Measurements from ENCODE around the gene CLDN24.

CLDN24 gene

GRCh38 chr4:183285886-183286285, 36.3 kb downstream of the CLDN24 start:
- H3K79me2 ChIP-seq (ENCODE audit: low read length), result no peaks in the 10 kb centered on the region
- no peaks in the 10 kb centered on the region for H3K4me1 ChIP-seq (ENCODE audit: low read length)
- no peak overlapping the region for H3K4me3 ChIP-seq (ENCODE audit: low read length)
- DNase-seq, result no peak
- TF ChIP-seq EZH2 (optimal IDR thresholded peaks at IDR 0.05; ENCODE audit: low read depth, low read length), result no peak
- TF ChIP-seq, protein P1, sequence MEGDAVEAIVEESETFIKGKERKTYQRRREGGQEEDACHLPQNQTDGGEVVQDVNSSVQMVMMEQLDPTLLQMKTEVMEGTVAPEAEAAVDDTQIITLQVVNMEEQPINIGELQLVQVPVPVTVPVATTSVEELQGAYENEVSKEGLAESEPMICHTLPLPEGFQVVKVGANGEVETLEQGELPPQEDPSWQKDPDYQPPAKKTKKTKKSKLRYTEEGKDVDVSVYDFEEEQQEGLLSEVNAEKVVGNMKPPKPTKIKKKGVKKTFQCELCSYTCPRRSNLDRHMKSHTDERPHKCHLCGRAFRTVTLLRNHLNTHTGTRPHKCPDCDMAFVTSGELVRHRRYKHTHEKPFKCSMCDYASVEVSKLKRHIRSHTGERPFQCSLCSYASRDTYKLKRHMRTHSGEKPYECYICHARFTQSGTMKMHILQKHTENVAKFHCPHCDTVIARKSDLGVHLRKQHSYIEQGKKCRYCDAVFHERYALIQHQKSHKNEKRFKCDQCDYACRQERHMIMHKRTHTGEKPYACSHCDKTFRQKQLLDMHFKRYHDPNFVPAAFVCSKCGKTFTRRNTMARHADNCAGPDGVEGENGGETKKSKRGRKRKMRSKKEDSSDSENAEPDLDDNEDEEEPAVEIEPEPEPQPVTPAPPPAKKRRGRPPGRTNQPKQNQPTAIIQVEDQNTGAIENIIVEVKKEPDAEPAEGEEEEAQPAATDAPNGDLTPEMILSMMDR (IDR thresholded peaks at IDR 0.05; ENCODE audit: low read length), result no peak
- no peak for TF ChIP-seq EZH2phosphoT487 (IDR thresholded peaks at IDR 0.05; ENCODE audit: low read length)
- no peaks in the 10 kb centered on the region for H4K20me1 ChIP-seq (ENCODE audit: insufficient read depth, low read length)
- no peaks in the 10 kb centered on the region for H3K9me3 ChIP-seq (replicated peaks; ENCODE audit: insufficient read depth, low read length)
- no peaks in the 10 kb centered on the region for H3F3A ChIP-seq (ENCODE audit: insufficient read depth, low read length)
- H3K36me3 ChIP-seq (replicated peaks; ENCODE audit: insufficient read depth, low read length), result no peaks in the 10 kb centered on the region
- H2AFZ ChIP-seq (ENCODE audit: low read length), result no peak overlapping the region
- no peaks in the 10 kb centered on the region for H3K9me2 ChIP-seq (replicated peaks; ENCODE audit: insufficient read depth, low read length)
- H3K9ac ChIP-seq (ENCODE audit: low read length), result no peak overlapping the region
- no peak overlapping the region for H3K27ac ChIP-seq (ENCODE audit: low read length)
- no peak overlapping the region for H3K4me2 ChIP-seq (ENCODE audit: low read depth, low read length)
- H3K27me3 ChIP-seq (replicated peaks; ENCODE audit: insufficient read depth, low read length), result no peaks in the 10 kb centered on the region

GRCh38 chr4:183284965-183285364, 37.3 kb downstream of the CLDN24 start:
- H2AFZ ChIP-seq (ENCODE audit: low read length), result no peak overlapping the region
- H3F3A ChIP-seq (ENCODE audit: insufficient read depth, low read length), result no peaks in the 10 kb centered on the region
- no peak overlapping the region for H3K4me3 ChIP-seq (ENCODE audit: low read length)
- no peaks in the 10 kb centered on the region for H3K36me3 ChIP-seq (replicated peaks; ENCODE audit: insufficient read depth, low read length)
- DNase-seq, result no peak
- H3K9ac ChIP-seq (ENCODE audit: low read length), result no peak overlapping the region
- no peak for TF ChIP-seq EZH2 (optimal IDR thresholded peaks at IDR 0.05; ENCODE audit: low read depth, low read length)
- TF ChIP-seq, protein P1 (IDR thresholded peaks at IDR 0.05; ENCODE audit: low read length), result no peak
- no peak for TF ChIP-seq EZH2phosphoT487 (IDR thresholded peaks at IDR 0.05; ENCODE audit: low read length)
- H4K20me1 ChIP-seq (ENCODE audit: insufficient read depth, low read length), result no peaks in the 10 kb centered on the region
- H3K27ac ChIP-seq (ENCODE audit: low read length), result no peak overlapping the region
- no peaks in the 10 kb centered on the region for H3K4me1 ChIP-seq (ENCODE audit: low read length)
- no peaks in the 10 kb centered on the region for H3K9me2 ChIP-seq (replicated peaks; ENCODE audit: insufficient read depth, low read length)
- no peaks in the 10 kb centered on the region for H3K79me2 ChIP-seq (ENCODE audit: low read length)
- H3K4me2 ChIP-seq (ENCODE audit: low read depth, low read length), result no peak overlapping the region
- no peaks in the 10 kb centered on the region for H3K9me3 ChIP-seq (replicated peaks; ENCODE audit: insufficient read depth, low read length)
- no peaks in the 10 kb centered on the region for H3K27me3 ChIP-seq (replicated peaks; ENCODE audit: insufficient read depth, low read length)

- Histone ChIP-seq H3K9me2 (replicated peaks; ENCODE audit: insufficient read depth, low read length) (no peaks in the 10 kb centered on the region), H3K27ac (ENCODE audit: low read length) (no peak overlapping the region), H3F3A (ENCODE audit: insufficient read depth, low read length) (no peaks in the 10 kb centered on the region), H3K9me3 (replicated peaks; ENCODE audit: insufficient read depth, low read length) (no peaks in the 10 kb centered on the region), H3K36me3 (replicated peaks; ENCODE audit: insufficient read depth, low read length) (no peaks in the 10 kb centered on the region), H3K79me2 (ENCODE audit: low read length) (no peaks in the 10 kb centered on the region), H2AFZ (ENCODE audit: low read length) (no peak overlapping the region), H3K27me3 (replicated peaks; ENCODE audit: insufficient read depth, low read length) (no peaks in the 10 kb centered on the region), H4K20me1 (ENCODE audit: insufficient read depth, low read length) (no peaks in the 10 kb centered on the region), H3K9ac (ENCODE audit: low read length) (no peak overlapping the region), H3K4me3 (ENCODE audit: low read length) (no peak overlapping the region), H3K4me1 (ENCODE audit: low read length) (no peaks in the 10 kb centered on the region), H3K4me2 (ENCODE audit: low read depth, low read length) (no peak overlapping the region)
- TF ChIP-seq EZH2phosphoT487 (IDR thresholded peaks at IDR 0.05; ENCODE audit: low read length), result no peak
- no peak for TF ChIP-seq EZH2 (optimal IDR thresholded peaks at IDR 0.05; ENCODE audit: low read depth, low read length)
- TF ChIP-seq, protein P1 (IDR thresholded peaks at IDR 0.05; ENCODE audit: low read length), result no peak
- no peak for DNase-seq
Measured at GRCh38 chr4:183284258-183284785, 37.9 kb downstream of the CLDN24 start.
